Choroid plexus epithelial cell (primary cell): ENCODE data around the gene FAM120A.

ENCODE experiments used
- DNase-seq: peaks from one replicate; pipeline ENCODE4 v3.0.0-alpha.2; 2010; ENCODE audit warnings: low read depth
- H3K4me3 ChIP-seq: 2 replicates; pipeline ENCODE4 v1.5.1; 2011; ENCODE audit warnings: low read depth, mild to moderate bottlenecking, control low read depth, low read length, moderate library complexity
- TF ChIP-seq, protein P1 (sequence below): conservative IDR thresholded peaks from 2 replicates; pipeline ENCODE4 v1.5.1; 2011; ENCODE audit warnings: low read depth, mild to moderate bottlenecking, control low read depth, inconsistent platforms, low read length, moderate library complexity

The FAM120A gene

DNA sequence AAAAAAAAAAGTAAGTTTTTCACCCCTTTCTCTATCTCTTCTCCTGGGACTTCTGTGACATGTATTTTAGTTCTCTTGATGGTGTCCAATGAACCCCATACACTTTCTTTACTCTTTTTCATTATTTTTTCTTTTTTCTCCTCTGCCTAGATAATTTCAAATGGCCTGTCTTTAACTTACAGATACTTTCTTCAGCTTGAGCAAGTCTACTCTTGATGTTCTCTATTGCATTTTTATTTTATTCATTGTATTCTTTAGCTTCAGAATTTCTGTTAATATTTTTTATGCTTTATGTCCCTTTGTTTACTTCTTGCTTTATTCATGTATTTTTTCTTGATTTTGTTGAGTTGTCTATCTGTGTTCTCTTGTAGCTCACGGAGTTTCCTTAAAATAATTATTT lies 32.5 kb upstream of the FAM120A start:
- DNase-seq: no peak
- TF ChIP-seq, protein P1, sequence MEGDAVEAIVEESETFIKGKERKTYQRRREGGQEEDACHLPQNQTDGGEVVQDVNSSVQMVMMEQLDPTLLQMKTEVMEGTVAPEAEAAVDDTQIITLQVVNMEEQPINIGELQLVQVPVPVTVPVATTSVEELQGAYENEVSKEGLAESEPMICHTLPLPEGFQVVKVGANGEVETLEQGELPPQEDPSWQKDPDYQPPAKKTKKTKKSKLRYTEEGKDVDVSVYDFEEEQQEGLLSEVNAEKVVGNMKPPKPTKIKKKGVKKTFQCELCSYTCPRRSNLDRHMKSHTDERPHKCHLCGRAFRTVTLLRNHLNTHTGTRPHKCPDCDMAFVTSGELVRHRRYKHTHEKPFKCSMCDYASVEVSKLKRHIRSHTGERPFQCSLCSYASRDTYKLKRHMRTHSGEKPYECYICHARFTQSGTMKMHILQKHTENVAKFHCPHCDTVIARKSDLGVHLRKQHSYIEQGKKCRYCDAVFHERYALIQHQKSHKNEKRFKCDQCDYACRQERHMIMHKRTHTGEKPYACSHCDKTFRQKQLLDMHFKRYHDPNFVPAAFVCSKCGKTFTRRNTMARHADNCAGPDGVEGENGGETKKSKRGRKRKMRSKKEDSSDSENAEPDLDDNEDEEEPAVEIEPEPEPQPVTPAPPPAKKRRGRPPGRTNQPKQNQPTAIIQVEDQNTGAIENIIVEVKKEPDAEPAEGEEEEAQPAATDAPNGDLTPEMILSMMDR: no peak
- no peak overlapping the region for H3K4me3 ChIP-seq

DNA sequence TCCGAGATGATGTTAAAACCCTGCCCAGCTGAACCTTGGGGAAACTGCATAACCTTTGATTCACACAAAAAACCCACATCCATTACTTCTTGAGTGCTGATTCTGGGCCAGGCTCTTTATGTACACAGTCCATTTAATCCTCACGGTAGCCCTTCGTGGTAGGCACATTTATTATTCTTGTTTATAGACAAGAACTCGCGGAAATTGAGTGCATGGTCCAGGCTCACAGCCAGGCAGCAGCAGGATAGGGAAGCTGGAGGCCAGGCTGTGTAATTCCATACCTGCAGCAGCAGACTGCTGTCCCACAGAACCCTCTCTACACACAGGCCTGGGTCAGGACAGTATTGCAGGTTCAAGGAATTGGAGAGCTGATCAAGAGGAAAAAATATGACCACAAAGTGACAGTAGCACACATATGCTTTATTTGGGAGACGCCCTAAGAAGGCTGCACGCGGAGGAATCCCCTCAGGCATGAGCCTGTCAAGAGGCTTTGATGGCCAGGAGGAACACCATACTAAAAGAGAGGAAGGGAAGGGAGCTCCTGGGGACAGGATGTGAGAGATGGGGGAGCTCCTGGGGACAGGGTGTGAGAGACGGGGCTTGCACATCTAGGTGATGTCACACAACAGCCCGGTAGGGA lies 28.4 kb upstream of the FAM120A start:
- TF ChIP-seq, protein P1: no peak
- no peak for DNase-seq

DNA sequence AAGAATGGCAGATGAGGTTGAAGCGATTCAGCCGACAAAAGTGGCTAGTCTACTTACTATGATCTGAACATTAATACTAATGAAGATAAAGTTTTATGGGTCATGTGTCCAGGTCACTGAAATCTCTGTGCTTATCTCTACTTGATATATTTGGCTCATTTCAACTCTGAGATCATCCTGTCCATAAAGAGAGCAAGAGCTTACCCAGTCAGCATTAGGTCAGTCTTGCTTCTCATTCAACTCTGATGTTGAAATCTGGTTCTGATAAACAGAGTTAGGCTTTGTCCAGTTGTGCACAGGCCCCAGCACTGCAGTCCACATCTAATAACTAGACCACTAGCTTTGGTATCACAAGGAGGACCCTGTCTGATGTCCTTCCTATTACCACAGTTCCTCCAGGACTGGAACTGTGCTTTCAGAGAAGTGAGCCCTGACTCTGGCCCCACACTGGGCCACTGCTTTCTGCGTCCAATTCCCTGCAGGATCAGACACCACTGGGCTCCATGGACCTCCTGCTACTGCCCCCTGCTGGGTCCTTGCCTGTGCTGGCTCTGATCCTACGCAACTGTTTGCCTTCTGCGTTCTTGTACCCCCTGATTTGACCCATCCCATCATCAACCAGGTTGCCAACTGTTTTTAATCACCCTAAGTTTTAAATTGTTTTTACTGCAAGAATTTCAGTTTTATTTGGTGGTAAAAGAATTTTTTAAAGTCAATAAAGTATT lies 23.7 kb upstream of the FAM120A start:
- TF ChIP-seq, protein P1: peak; percentile 30
- no peak overlapping the region for H3K4me3 ChIP-seq
- no peak for DNase-seq

More for the DNA sequence above, 28.4 kb upstream of the FAM120A start:
- no peak overlapping the region for H3K4me3 ChIP-seq

DNA sequence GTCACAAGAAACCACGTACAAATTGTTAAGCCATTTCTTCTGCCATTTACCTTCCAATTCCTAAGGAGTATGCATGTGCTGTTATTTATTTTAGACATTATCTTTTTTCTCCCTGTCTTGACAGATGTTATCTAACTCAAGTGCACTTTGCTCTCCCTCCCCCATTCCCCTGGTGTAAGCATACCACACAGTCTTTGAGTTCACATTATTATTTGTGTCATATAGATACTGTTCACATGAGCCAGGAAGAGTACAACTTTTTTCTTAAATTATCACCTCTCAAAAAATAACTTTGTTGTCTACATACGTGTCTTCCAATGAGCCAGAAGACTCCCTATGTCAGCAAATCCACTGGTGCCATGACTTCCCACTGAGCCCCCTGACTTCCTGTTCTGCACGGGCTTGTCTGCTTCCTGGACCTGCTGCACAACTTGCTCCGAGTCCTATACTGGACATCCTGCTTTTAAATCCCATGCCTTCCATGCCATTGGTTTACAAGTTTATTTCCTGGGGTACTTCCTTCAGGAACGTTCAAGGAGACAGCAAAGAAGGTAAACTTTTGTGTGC lies 19.9 kb upstream of the FAM120A start:
- DNase-seq: no peak
- H3K4me3 ChIP-seq: no peak overlapping the region
- TF ChIP-seq, protein P1: no peak

DNA sequence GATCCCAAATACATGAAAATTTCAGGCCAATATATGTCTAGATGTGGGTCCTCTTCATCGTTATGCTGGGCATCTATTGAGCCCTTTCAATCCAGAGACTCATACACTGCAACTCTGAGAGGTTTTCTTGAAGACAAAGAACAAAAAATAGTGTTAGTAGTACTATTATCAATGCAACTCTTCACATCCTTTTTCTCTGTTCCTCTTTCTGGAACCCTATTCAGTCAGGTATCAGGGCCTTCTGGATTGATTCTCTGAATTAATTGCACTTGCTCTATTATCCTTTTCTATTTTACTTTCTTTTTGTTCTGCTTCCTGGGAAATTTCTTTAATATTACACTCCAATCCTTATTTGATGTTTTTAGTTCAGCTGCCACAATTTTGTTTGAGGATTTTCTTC lies 18.5 kb upstream of the FAM120A start:
- DNase-seq: no peak
- no peak overlapping the region for H3K4me3 ChIP-seq
- TF ChIP-seq, protein P1: no peak

DNA sequence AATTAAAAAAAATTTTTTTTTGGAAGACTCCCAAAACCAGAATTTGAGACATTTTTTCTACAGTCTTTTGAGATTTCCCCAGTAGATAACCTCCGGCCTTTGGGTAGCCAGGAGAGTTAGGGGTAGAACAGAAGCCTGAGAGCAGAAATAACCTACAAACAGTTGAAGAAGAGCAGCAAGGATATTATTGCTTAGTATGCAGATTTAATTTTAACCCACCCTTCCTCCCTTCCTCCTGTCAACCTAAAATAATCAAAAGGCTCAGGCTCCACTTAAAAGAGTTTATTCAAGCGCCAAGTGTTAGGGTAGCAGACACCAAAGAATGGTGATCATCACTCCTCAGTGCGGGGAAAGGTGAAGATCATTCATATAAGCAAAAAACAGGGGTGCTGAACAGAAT lies 17.4 kb upstream of the FAM120A start:
- no peak overlapping the region for H3K4me3 ChIP-seq
- DNase-seq: no peak
- TF ChIP-seq, protein P1: no peak
